NCI-H774 (cell line): ENCODE measurements around the gene MYADM.
"Not testable (repeated sequence)": the region's sequence is repeated elsewhere in the genome, so short reads cannot be mapped to it uniquely, and the experiment has no call there.

Experiments used
- DNase-seq: peaks from one replicate; lab custom pipeline; 2025; lab: John Stamatoyannopoulos, UW

Gene MYADM, protein sequence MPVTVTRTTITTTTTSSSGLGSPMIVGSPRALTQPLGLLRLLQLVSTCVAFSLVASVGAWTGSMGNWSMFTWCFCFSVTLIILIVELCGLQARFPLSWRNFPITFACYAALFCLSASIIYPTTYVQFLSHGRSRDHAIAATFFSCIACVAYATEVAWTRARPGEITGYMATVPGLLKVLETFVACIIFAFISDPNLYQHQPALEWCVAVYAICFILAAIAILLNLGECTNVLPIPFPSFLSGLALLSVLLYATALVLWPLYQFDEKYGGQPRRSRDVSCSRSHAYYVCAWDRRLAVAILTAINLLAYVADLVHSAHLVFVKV

DNA sequence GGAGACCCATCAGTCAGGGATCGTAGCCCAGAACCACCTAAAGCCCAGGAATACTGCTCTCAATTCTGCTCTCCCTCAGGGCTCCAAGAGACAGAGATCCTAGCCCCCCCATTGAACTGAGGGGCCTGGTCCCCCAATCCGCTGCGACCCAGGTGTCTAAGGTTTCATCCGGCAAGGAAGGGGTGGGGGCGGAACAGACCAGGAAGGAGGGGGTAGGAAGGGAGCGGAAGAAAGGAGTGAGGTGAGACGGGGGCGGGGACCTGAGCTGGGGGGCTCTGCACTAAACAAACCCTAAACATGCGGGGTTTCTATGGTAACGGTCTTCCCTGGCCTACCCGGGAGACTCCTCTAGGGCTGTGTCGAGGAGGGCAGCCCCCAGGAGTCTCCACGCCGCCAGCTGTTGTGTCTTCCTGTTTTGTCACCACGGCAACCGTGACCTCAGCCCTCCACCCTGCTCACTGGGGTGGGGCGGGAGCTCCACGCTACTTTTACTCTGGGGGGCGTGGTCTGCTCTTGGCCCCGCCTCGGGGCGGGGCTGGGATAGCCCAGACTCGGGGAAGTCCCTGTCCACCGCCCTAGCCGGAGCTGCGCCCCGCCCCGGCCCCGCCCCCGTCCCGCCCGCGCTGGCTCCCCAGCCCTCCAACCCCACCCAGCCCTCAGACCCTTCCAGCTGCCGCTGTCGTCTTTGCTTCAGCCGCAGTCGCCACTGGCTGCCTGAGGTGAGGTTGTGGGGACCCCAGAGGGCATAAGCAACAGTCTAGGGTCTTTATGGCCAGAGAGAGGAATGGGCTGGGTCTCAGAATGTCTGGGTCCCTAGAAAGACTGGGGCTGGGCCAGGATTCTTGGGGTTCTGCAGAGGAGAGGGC, at the start of gene MYADM:
Gene MYADM (plus strand): TSS at position 659 of the 866 bp plus-strand sequence. CDS start 5,647 bp downstream, outside the sequence.
- no peak for DNase-seq

DNA sequence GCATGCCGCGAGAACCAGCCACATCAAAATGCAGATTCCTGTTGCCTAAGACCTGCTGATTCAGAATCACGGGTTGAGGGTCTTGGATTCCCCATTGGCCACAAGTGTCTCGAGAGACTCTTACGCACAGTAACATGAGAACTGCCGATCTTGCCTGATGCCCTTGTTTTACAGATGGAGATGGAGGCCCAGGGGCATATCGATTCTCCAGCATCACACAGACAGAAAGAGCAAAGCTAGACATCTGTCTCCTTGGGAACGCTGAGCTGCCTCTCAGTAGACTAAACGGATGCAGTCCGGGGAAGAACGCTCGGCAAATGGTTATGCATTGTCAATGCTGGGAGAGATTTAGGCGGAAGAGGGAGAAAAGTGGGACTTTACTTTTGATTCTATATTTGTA, 48.9 kb upstream of the MYADM start:
- DNase-seq, result no peak

DNA sequence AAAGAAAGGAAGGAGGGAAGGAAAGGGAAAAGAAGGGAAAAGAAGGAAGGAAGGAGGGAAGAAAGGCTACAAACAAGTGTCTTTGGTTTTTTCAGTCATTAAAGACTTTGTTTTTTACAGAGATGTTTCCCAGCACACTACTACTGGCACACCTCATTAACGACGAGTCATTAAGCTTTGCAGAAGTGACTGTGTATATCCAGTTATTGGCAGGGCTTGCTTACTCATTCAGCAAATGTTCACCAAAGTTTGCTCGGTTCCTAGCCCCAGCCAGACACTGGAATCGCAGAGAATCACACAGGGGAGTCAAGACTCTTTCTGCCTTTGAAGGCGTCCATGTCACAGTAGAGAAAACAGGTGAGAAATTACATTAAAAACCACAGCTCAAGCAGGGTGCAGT, 47.8 kb upstream of the MYADM start:
- DNase-seq, result no peak

DNA sequence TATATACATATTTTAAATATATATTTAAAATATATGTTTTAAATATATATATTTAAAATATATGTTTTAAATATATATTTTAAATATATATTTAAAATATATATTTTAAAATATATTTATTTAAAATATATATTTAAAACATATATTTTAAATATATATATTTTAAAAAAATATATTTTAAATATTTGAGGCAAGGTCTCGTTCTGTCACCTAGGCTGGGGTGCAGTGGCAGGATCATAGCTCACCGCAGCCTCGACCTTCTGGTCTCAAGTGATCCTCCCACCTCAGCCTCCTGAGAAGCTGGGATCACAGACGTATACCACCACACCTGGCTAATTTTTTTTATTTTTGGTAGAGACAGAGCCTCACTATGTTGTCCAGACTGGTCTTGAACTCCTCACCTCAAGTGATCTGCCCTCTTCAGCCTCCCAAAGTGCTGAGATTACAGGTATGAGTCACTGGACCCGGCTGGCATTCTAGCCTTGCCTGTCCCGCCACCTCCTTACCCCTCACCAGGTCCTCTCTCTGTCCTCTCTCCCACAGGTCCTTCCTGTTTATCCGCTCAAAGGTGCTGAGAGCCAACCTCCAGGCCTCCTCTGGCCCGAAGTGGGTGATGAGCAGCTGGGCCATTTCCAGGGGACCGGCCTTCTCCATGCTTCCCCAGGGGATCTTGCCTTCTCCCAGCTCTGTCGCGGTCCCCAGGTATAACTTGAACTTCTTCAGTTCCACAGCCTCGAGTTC, 44.1 kb upstream of the MYADM start:
- DNase-seq, result no peak

DNA sequence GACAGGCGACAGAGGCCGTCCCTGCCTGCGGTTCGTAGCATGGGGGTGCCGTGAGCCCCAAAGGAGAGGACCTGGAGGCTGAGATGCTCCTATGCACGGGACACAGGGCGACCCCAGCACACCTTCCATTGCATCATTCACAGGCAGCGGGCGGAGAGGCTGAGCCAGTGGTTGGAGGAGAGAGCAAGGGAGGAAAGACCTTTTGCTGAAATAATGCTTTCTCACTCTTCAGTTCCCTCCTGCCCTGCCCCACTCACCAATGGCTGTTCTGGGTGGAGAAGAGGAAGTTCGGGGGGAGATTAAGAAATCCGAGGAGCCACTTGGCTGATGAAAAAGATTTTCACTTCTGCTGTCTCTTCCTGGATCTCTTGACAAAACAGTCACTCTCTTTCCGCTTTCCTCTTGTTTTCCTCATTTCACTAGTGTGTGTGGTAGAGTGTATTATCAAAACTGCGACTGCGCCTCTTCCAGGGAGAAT, 43.5 kb upstream of the MYADM start, which contains the start of gene NLRP12:
Gene NLRP12 (minus strand): TSS at position 181 of the 478 bp plus-strand sequence. CDS start 140 bp downstream, at position 41.
- DNase-seq, result no peak

- DNase-seq, result no peak
These were observed 40.8 kb upstream of the MYADM start for GRCh38 chr19:53826876-53827275.

DNA sequence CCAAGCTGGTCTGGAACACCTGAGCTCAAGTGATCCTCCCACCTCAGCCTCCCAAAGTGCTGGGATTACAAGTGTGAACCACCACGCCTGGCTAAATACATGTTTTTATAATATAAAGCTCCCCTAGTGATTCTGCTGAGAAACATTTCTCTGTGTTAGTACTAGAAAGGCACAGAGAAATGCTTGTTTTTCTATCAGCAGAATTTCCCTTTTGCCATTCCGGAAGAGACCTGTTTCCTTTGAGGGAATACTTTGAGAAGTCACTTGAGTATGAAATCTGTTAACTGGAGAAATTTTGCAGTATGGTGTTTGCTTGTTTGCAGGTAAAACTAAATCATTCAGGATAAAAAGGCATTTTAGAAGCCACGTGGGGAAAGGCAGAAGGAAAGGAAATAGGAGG, 39.2 kb upstream of the MYADM start:
- no peak for DNase-seq

GRCh38 chr19:53832861-53833260, 34.8 kb upstream of the MYADM start:
- DNase-seq, result not testable (repeated sequence)

DNA sequence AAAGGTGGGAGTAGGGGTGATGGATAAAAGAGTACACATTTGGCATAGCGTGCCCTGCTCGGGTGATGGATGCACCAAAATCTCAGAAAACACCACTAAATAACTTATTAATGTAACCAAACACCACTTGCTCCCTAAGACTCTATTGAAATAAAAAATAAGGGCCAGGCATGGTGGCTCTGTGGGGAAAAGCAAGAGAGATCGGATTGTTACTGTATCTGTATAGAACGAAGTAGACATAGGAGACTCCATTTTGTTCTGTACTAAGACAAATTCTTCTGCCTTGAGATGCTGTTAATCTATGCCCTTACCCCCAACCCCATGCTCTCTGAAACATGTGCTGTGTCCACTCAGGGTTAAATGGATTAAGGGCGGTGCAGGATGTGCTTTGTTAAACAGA, 29.2 kb upstream of the MYADM start:
- DNase-seq, result not testable (repeated sequence)

DNA sequence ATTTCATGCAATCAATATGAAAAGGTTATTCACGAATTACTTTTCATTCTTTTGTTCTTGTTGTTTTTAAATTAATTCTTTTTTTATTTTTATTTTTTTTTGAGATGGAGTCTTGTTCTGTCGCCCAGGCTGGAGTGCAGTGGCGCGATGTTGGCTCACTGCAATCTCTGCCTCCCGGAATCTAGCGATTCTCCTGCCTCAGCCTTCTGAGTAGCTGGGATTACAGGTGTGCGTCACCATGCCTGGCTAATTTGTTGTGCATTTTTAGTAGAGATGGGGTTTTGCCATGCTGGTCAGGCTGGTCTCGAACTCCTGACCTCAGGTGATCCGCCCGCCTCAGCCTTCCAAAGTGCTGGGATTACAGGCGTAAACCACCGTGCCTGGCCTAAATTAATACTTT, 27.4 kb upstream of the MYADM start:
- not testable (repeated sequence) for DNase-seq

DNA sequence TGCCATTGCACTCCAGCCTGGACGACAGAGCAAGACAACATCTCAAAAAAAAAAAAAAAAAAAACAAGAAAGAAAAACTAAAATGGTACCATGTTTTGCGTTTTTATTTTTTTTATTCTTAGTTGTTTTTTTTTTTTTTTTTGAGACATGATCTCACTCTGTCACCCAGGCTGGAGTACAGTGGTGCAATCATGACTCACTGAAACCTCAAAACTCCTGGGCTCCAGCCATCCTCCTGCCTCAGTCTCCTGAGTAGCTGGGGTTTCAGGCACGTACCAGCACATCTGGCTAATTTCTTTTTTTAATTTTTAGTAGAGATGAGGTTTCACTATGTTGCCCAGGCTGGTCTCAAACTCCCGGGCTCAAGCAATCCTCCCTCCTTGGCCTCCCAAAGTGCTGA, 26.8 kb upstream of the MYADM start:
- not testable (repeated sequence) for DNase-seq

DNA sequence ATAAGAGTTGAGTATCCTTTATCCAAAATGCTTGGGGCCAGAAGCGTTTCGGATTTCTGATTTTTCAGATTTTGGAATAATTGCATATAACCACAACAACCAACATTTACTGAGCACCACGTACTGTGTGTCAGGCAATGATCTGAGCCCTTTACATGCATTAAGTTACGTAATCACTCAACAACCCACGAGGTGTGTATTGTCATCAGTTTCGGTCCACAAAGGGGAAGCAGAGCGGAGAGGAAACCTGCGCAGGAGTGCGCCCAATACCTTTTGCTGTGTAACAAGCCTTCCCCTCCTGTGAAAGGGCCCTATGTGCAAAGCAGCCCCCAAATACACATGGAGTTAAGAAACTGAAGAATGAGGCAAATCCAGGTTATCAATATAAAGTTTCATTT, 22.8 kb upstream of the MYADM start:
- DNase-seq, result no peak

DNA sequence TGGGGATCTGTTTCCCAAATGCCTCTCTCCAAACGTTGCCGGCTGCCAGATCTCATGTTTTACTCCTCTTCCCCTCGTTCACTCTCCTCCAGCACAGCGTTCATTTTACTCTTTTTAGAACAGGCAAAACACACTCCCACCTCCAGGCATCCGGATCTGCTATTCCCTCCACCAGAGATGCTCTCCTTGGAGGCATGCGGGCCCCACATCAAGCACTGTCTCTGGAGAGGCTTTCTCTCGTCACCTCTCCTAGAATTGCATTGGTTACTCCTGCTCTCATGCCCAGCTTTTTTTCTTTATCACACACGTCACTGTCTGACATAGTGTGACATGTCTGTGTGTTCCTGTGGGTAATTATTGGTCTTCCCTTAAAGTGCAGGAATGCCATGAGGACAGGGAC, 20.1 kb upstream of the MYADM start:
- DNase-seq, result no peak

- no peak for DNase-seq
These were observed 18.4 kb upstream of the MYADM start for GRCh38 chr19:53849237-53849676.

DNA sequence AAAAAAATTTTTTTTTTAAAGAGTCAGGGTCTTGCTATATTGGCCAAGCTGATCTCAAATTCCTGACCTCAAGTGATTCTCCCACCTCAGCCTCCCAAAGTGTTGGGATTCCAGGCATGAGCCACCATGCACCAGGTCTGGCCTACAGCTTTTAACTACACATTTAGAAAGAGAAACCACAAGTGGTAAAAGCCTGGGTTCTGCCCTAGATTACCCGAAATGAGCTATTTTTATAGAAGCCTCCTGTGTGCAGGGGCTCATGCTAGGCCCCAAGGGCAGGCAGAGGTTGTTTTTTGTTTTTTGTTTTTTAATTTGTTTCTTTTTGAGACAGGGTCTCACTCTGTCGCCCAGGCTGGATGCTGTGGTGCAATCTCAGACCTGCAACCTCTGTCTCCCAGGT, 14.0 kb upstream of the MYADM start:
- DNase-seq, result no peak

DNA sequence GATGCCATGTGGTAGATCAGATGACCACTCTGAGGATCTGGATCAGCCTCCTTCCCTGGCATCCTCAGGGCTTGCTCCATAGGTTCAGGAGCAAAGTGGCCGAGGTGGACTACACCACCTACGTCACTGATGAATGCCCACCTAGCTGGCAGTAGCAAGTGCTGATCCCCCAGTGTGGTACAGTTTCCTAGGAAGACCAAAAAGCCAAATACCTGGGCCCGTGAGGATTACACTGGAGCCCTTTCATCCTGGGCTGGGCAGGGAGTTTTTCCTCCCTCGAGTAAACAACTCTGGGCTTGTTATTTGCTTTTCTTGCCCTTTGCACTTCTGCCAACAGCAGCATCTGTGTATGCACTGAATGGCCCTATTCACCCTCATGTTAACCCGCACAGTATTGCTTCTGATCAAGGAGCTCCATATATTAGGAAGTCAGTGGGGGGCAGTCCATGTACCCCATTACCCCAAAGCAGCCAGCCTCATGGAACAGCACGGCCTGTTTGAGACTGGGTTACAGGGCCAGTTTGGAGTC, 3.3 kb upstream of the MYADM start:
- no peak for DNase-seq

DNA sequence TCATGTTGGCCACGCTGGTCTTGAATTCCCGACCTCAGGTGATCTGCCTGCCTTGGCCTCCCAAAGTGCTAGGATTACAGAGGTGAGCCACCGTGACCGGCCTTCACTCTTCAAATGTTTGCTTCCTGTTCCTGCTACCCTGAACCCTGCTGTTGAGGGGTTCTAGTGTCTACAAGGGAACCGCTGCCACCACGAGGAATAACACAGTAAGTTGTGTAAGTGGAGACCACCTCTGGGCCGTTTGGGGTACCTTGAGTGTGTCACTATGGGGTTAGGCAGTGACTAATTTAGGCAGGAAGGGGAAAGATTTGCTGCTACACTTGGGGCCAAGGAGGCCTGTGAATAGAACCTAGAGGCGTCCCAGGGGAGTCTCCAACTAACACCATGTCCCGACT, 2.2 kb upstream of the MYADM start:
- no peak for DNase-seq

DNA sequence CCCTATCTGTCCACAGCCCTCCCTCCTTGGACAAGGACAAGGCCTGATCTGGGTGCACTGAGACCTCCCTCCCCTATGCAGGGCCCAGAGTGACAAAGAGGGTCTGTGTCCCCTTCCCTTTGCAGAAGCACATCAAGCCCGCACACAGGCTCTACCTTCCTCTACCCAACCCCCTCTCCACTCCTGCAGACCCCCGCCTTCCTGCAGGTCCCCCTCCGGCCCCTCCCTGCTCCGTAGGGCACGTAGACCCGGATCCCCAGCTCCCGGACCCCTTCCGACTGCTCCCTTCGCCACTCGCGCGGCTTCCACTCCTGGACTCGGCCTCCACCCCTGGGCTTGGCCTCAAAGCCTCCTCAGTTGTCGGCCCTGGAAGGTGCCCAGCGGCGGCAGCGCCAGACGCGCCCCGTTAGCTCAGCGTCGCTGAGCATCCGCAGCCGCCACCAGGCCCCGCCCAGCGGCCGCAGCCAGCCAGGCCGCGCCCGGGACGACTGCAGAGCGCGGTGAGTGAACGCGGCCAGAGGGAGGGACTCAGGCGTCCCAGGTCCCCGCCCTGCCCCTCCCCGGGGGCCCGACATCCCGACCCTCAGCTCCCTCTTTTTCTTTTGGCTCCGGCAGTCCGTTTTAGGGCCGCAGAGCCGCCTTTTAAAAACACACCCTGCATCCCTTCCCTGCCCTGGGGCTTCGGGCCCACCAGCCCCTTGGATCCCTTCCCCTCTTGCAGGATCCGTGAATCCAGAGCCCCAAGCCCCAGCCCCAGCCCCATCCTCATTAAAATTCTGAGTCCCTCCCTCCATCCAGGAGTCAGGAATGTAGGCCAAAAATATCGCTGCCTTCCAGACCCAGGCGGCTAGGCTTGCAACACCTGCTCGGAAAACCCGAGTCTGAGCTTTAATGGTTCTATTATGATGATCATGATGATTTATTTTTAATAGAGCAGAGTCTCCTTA, 1.5 kb upstream of the MYADM start:
- no peak for DNase-seq

DNA sequence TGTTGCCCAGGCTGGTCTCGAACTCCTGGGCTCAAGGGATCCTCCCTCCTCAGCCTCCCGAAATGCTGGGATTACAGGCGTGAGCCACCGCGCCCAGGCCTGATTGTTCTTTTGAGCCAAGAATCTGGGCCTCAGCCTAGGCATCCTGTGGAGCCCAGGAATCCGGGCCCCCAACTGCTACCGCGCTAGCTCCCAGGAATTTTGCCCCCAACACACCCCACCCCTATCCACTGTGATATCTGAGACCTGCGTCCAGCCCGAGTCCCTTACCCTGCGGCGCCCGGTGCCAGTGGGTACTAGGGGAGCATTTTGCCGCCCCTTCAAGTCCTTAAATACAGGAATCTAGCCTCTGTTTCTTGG, 838 bp upstream of the MYADM start:
- no peak for DNase-seq

GRCh38 chr19:53868091-53868891, 608 bp downstream of the MYADM start:
- no peak for DNase-seq
